Measurements from ENCODE around the gene TEK.

DNA sequence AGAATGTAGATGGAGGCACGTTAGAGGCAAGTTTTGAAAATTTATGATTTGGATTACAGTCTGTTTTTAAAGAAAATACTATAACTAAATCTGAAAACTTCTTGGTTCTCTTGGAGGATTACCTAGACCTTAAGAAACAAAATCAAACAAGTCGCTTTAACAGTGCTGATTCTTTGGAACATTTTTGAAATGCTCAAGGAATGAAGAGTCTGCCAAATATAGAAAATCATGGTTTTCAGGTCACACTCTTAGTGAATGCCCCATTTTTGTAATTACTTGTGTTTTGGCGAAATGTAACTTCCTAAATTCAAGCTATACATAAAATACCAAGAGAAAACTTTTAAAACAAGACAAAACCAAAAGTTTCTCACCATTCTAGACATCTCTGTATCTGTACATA, 94.8 kb downstream of the TEK start:
- TF ChIP-seq, protein P1, sequence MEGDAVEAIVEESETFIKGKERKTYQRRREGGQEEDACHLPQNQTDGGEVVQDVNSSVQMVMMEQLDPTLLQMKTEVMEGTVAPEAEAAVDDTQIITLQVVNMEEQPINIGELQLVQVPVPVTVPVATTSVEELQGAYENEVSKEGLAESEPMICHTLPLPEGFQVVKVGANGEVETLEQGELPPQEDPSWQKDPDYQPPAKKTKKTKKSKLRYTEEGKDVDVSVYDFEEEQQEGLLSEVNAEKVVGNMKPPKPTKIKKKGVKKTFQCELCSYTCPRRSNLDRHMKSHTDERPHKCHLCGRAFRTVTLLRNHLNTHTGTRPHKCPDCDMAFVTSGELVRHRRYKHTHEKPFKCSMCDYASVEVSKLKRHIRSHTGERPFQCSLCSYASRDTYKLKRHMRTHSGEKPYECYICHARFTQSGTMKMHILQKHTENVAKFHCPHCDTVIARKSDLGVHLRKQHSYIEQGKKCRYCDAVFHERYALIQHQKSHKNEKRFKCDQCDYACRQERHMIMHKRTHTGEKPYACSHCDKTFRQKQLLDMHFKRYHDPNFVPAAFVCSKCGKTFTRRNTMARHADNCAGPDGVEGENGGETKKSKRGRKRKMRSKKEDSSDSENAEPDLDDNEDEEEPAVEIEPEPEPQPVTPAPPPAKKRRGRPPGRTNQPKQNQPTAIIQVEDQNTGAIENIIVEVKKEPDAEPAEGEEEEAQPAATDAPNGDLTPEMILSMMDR (conservative IDR thresholded peaks at IDR 0.05 in 1 of 2, IDR thresholded peaks at IDR 0.05 in 1 of 2; ENCODE audit: extremely low read depth in 1 of 2, insufficient read depth in 1 of 2, low read depth in 1 of 2, low read length in 2 of 2) = no peak
- TF ChIP-seq EZH2 (IDR thresholded peaks at IDR 0.05; ENCODE audit: borderline replicate concordance, low read length) = no peak

All from mammary epithelial cell (primary cell).